HG02938 (cell line): ENCODE data around the gene EEF2K.
"Not testable (repeated sequence)": the region's sequence is repeated elsewhere in the genome, so short reads cannot be mapped to it uniquely, and the experiment has no call there.

Experiments
- ATAC-seq: cut with Tn5 transposase; IDR thresholded peaks from one replicate; pipeline ENCODE4 v1.9.1; 2021; ENCODE audit warnings: mild to moderate bottlenecking, moderate library complexity; ENCODE audit not compliant: unreplicated experiment

The EEF2K gene

DNA sequence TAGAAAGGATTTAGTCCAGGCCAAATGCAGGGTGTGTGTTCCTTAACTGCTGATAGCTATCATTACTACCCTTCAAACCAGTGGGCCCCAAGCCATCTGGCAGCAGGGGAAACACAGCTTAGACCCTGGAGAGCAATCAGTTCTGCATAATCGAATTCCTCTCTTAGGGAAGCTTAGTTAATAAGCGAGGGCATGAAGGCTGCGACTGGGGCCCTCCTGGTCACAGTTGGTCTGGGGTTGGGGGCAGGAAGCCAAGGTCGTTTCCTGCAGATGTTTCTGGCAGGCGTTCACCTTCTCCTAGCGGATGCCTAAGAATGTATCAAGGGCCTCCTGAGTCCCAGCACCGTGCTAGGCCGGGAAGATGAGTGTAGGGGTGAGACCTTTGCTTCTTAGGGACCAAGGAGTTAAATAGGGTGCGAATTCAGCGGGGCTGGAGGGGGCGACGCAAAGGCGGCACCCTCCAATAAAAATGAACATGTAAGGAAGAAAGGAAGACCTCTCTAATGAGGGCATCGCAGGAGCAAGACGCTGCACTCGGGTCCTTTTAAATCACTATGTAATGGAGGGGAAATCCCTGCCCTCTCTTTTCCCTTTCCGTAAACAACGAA is 16.5 kb upstream of the EEF2K start:
- ATAC-seq, result no peak

DNA sequence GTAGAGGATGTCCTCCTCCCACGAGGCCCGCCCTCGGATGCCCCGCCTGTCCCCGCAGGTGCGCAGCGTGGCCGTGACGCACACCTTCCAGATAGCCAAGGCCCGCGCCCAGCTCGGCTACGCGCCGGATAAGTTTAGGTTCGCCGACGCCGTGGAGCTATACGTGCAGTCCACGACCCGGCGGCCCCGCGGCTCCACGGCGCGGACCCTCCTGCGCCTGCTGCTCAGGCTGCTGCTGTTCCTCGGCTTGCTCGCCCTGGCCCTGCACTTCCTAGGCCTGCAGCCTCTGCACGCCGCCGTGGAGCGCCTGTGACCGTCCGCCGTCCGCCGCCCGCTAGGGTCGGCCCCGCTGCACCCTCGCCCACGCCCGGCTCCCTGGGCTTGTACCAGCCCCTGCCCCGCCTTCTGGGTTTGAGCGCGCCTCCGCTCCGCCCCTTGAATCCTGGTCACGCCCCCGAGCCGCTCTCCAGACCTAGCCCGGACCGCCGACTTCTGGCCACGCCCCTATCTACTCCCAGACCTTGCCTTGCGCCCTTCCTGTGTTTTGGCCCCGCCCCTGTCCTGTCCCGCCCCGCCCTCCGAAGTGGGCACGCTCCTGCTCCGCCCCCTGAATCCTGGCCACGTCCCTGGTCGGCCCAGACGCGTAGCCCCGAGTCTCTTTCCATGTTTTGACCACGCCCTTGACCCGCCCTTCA is 15.8 kb upstream of the EEF2K start:
- ATAC-seq, result peak; percentile 61

DNA sequence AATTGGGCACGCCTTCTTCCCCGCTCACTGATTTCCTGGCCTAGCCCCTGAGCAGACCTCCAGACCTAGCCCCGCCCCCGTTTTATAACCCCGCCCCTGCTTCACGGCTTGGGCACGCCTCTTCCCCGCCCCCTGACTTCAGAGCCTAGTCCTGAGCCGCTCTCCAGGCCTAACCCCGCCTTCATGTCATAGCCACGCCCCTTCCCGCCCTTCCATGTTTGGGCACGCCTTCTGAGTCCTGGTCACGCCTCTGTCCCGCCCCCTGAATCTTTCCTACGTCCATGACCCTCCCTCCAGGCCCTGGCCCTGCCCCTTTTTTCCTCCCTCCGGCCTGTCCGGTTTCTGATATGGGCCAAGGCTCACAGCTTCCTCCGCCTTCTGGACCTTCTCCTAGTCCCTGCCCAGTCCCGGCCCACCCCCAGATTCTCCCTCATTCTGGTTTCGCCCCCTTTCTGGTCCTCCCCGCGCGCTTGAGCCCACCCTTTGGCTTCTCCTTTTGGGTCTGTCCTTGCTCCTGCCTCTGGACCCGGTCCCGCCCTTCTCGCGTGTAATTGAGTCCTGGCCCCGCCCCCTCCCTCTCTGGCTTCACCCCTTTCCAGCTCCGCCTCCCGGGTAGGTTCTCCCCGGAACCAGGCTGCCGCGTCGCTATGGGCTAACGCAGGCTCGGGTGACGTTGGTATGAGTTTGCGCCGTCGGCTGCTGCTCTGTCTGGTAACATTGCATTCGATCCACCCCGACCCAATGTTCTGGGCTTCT is 15.1 kb upstream of the EEF2K start:
- ATAC-seq, result peak; percentile 33

GRCh38 chr16:22191532-22192260 is 14.4 kb upstream of the EEF2K start:
- ATAC-seq, result no peak

DNA sequence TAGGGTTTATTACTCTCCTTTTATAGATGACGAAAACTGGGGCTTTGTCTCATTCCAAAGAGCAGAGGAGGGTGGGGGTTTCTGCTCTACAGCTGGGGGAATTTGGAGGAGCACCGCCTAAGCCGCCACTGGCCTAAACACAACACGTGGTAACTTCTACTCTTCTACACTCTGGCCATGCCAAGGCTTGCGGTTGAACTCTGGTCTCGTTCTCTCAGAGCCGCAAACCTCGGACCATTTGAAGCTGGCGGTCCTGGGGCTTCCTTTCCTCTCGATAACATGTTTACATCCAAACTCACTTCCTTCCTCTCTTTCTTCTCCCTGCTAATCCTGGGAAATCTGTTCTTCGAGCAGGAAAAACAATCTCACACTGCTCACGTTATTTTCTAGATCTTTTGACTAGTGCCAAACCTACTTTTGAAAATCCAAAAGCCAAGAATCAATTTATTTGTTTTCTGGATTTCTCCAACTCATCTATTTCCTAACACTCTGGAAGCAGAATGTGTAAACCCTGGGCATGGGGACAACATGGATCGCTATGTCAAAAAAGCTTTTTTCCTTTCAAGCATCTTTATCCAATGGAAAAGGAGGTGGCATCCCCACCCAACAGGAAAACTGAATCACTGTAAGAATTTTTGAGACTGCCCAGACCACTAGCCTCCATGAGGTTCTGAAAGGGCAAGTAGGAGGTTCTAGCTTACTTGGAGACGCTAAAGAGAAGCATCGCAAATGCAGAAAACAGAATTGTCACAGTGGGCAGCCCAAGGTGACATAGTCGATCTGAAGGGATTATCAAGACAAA is 13.6 kb upstream of the EEF2K start:
- peak; percentile 21 for ATAC-seq

GRCh38 chr16:22193063-22193411 is 13.0 kb upstream of the EEF2K start:
- no peak for ATAC-seq

GRCh38 chr16:22194707-22195444 is 11.2 kb upstream of the EEF2K start:
- ATAC-seq, result no peak

- no peak for ATAC-seq
These were observed 10.7 kb upstream of the EEF2K start for GRCh38 chr16:22195445-22195694.

GRCh38 chr16:22195695-22196558 is 10.2 kb upstream of the EEF2K start:
- ATAC-seq, result peak; percentile 29

- ATAC-seq, result not testable (repeated sequence)
These were observed 9.4 kb upstream of the EEF2K start for GRCh38 chr16:22196559-22197168.

- ATAC-seq, result no peak
These were observed 7.4 kb upstream of the EEF2K start for GRCh38 chr16:22198547-22199293.

GRCh38 chr16:22202261-22202637 is 3.8 kb upstream of the EEF2K start:
- ATAC-seq, result no peak

DNA sequence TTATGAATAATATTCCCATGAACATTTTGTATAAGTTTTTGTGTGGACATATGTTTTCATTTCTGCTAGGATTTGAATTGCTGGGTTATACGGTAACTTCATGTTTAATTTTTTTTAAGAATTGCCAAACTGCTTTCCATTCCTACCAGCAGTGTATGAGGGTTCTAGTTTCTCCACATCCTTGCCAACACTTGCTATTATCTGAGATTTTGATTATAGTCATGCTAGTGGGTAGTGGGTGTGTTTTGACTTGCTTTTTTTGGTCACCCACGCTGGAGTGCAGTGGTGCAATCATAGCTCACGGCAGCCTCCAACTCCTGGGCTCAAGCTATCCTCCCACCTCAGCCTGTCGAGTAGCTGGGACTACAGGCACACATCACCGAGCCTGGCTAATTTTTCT is 3.0 kb upstream of the EEF2K start:
- no peak for ATAC-seq

GRCh38 chr16:22204091-22204655 is 1.9 kb upstream of the EEF2K start:
- no peak for ATAC-seq

DNA sequence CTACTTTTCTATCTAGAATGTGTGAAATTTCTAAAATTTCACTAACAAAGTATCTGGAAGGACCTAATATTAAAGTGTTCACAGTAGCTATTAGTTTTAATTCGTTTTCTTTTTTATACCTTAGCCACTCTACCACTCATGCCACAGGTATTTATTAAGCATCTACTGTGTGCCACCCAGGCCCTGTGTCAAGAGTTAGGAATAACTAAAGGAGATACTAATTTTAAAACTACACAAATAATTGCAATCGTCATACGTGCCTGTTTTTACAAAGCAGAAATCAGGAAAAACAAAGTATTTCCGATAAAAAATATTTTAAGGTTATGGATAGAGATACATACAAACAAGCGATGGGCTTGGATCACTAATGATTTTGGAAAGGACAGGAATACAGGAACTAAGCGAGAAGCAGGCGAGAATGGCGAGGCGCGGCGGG is 483 bp upstream of the EEF2K start:
- ATAC-seq, result no peak

- peak; percentile 37 for ATAC-seq
These were observed 1.0 kb downstream of the EEF2K start for GRCh38 chr16:22206842-22207714.
